Type B pancreatic cell (in vitro differentiated cells): ENCODE data around the gene GLT1D1. TPM values are rescaled to one million over a fixed set of nuclear protein-coding genes. Genes with fewer than 3 reads are reported as not detected.

Source experiments
- DNase-seq: peaks from one replicate; pipeline ENCODE4 v3.0.0; 2021; ENCODE audit warnings: mixed read lengths; ENCODE audit not compliant: unreplicated experiment; ENCODE audit errors: extremely low spot score
- H3K27ac Mint-ChIP-seq: 2 replicates; pipeline ENCODE4 v1.8.0; 2021; ENCODE audit warnings: mild to moderate bottlenecking, mixed read lengths
- H3K27me3 Mint-ChIP-seq: 2 replicates; pipeline ENCODE4 v1.8.0; 2021; ENCODE audit warnings: mixed read lengths
- H3K36me3 Mint-ChIP-seq: 2 replicates; pipeline ENCODE4 v1.8.0; 2021; ENCODE audit warnings: mixed read lengths
- H3K4me1 Mint-ChIP-seq: one replicate; pipeline ENCODE4 v1.8.0; 2021; ENCODE audit warnings: mixed read lengths; ENCODE audit not compliant: unreplicated experiment
- H3K4me3 Mint-ChIP-seq: 2 replicates; pipeline ENCODE4 v1.8.0; 2021; ENCODE audit warnings: mild to moderate bottlenecking, mixed read lengths
- H3K9me3 Mint-ChIP-seq: 2 replicates; pipeline ENCODE4 v1.8.0; 2021; ENCODE audit warnings: mixed read lengths
- total RNA-seq: library from RNA; stranded (reverse); gene quantifications from 2 replicates; pipeline ENCODE4 v1.2.1, GENCODE V29; 2021; ENCODE audit warnings: low replicate concordance
- TF ChIP-seq, protein P1 (sequence below): fragments of 200-600 bp; sonication (generic); conservative IDR thresholded peaks from 2 replicates; pipeline ENCODE4 v1.5.0; 2021; ENCODE audit warnings: antibody characterized with exemption, mild to moderate bottlenecking

Gene GLT1D1
- total RNA-seq, 1 donor from 2014 or later = 2.5 TPM

DNA sequence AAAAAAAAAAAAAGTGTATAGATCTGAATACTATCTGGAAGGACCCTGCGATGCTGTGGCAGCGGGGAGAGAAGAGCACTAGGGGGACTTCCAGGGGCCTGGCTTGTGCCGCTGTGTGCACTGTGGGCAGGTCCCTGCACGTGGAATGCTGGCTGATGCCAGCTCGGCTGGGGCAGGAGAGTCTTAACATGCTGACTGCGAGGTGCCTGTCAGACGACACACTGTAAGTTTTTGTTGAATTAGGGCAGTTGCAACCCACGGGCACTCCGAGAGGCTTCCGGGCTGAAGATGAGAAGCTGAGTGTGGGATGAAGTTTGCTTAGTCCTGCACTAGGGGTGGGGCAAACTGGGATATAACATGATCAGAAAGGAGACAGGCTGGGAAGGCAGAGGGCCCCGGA is 10.7 kb downstream of the GLT1D1 start:
- Mint-ChIP-seq H3K9me3 (no peaks in the 10 kb centered on the region), H3K4me3 (no peak overlapping the region), H3K36me3 (no peaks in the 10 kb centered on the region), H3K27me3 (peaks cover 10% of the 10 kb centered on the region), H3K4me1 (peaks cover 16% of the 10 kb centered on the region), H3K27ac (no peak overlapping the region)
- TF ChIP-seq, protein P1, sequence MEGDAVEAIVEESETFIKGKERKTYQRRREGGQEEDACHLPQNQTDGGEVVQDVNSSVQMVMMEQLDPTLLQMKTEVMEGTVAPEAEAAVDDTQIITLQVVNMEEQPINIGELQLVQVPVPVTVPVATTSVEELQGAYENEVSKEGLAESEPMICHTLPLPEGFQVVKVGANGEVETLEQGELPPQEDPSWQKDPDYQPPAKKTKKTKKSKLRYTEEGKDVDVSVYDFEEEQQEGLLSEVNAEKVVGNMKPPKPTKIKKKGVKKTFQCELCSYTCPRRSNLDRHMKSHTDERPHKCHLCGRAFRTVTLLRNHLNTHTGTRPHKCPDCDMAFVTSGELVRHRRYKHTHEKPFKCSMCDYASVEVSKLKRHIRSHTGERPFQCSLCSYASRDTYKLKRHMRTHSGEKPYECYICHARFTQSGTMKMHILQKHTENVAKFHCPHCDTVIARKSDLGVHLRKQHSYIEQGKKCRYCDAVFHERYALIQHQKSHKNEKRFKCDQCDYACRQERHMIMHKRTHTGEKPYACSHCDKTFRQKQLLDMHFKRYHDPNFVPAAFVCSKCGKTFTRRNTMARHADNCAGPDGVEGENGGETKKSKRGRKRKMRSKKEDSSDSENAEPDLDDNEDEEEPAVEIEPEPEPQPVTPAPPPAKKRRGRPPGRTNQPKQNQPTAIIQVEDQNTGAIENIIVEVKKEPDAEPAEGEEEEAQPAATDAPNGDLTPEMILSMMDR = no peak
- DNase-seq = no peak

DNA sequence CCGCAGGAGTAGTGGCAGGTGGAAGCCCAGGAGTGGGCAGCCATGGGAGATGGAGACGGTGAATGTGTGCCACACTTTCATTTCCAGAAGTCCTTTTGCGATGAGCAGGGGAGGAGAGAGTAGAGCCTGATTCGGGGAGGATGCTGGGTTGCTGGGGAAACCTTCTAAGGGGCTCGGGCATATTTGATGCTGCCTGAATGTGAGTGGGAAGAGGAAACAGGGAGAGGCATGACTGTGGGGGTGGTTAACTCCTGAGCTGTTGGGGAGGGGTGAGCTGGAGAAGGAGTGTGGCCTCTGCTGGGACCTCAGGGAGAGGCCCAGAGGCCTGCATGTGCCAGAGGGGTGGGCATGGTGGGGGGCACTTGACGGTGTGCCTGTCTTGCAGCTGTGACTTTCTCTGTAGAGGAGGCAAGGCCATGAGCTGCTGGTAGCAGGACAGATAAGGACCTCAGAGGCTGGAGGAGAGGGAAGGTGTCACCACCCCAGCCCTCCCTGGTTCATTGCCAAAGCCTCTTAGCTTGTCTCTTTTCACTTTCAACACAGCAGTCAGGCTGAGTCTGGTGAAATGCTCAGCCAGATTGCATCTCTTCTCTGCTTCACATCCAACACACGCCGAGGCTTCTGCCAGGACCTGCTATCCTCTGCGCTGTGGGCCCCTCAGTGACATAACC is 11.4 kb downstream of the GLT1D1 start:
- H3K36me3 Mint-ChIP-seq = no peaks in the 10 kb centered on the region
- peaks cover 16% of the 10 kb centered on the region for H3K4me1 Mint-ChIP-seq
- peaks cover 8% of the 10 kb centered on the region for H3K27me3 Mint-ChIP-seq
- H3K27ac Mint-ChIP-seq = peak overlapping the region; percentile 7
- H3K9me3 Mint-ChIP-seq = no peaks in the 10 kb centered on the region
- no peak overlapping the region for H3K4me3 Mint-ChIP-seq
- TF ChIP-seq, protein P1 = no peak
- DNase-seq = no peak

DNA sequence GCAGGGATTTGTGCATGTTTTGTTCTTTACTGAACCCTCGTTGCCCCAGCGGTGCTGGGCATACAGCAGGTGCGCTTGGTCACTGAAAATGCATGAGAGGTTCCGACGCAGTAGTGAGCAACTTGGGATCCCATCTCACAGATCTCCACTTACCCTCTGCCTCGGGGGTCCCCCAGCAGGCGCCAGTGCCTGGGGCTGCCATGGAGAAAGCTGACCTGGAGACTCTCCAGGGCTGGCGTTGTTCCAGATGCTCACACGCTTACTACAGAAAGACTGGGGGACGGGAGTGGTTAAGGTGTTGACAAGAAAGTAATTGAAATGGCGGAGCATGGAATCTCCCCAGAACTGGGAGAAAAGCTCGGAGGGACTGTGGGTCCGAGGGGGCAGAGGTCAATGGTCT is 14.2 kb downstream of the GLT1D1 start:
- DNase-seq = no peak
- H3K27me3 Mint-ChIP-seq = no peaks in the 10 kb centered on the region
- H3K9me3 Mint-ChIP-seq = no peaks in the 10 kb centered on the region
- no peaks in the 10 kb centered on the region for H3K36me3 Mint-ChIP-seq
- TF ChIP-seq, protein P1 = no peak
- no peak overlapping the region for H3K4me3 Mint-ChIP-seq
- peaks cover 9% of the 10 kb centered on the region for H3K4me1 Mint-ChIP-seq
- no peak overlapping the region for H3K27ac Mint-ChIP-seq

DNA sequence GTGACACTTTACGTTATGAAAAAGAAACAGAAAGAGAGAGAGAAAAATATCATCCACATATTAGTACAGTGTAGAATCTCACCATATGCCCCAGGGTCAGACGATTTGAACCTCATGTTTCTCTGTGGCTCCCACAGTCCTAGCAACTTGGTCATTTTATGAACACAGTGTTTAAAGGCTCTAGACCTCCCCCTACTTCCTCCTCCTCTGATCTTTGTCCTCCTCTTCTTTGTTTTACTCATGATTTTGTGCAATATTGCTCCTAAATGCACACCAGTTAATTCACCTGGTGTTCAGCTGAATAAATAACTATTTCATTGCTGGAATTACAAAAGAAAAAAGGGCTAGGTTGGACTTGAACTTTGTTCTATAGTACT is 18.2 kb downstream of the GLT1D1 start:
- H3K4me1 Mint-ChIP-seq = peaks cover 3% of the 10 kb centered on the region
- peaks cover 5% of the 10 kb centered on the region for H3K9me3 Mint-ChIP-seq
- no peak overlapping the region for H3K27ac Mint-ChIP-seq
- no peaks in the 10 kb centered on the region for H3K27me3 Mint-ChIP-seq
- TF ChIP-seq, protein P1 = no peak
- no peak overlapping the region for H3K4me3 Mint-ChIP-seq
- DNase-seq = no peak
- H3K36me3 Mint-ChIP-seq = peaks cover 3% of the 10 kb centered on the region

DNA sequence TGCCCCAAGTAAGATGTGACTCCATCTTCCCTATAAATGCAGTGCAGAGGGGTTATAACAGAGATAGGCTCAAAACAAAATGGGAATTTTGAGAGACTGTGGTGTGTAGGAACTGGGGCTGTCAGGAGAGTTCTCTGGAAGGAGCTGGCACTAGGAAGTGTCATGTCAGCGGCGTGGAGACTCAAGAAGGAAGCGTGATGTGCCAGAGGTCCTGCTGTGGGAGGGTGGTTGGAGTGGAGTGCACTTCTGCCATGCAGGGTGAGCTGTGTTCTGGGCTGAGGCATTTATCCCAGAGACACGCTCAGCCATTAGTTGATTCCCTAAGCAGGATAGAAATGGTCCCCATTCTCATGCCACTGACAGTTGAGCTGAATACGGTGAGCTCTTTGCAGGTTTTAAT is 19.0 kb downstream of the GLT1D1 start:
- H3K9me3 Mint-ChIP-seq = peaks cover 5% of the 10 kb centered on the region
- no peak overlapping the region for H3K4me3 Mint-ChIP-seq
- TF ChIP-seq, protein P1 = no peak
- DNase-seq = no peak
- no peaks in the 10 kb centered on the region for H3K27me3 Mint-ChIP-seq
- peaks cover 3% of the 10 kb centered on the region for H3K36me3 Mint-ChIP-seq
- H3K4me1 Mint-ChIP-seq = peaks cover 3% of the 10 kb centered on the region
- no peak overlapping the region for H3K27ac Mint-ChIP-seq
